Mucosa of descending colon (tissue), 3 donors: Measurements from ENCODE around the gene ABCC11. TPM values are rescaled to one million over a fixed set of nuclear protein-coding genes. Genes with fewer than 3 reads are reported as not detected.
A peak's percentile ranks its signal among the peaks of the same experiment; 100 is the strongest.

Experiments
- ATAC-seq: fragments of 200-7000 bp; cut with Tn5 transposase; one replicate; pipeline ENCODE4 v1.9.1; 2020; ENCODE audit warnings: mild to moderate bottlenecking, moderate library complexity
- DNase-seq, 3 donors: peaks; one replicate each; pipeline ENCODE4 v3.0.0-alpha.2; 2020
- H3K36me3 ChIP-seq: fragments of 200-600 bp; one replicate; pipeline ENCODE4 v1.8.0; 2021; ENCODE audit warnings: low read depth, mild to moderate bottlenecking
- H3K4me1 ChIP-seq: fragments of 200-600 bp; one replicate; pipeline ENCODE4 v1.8.0; 2021; ENCODE audit warnings: low read depth, mild to moderate bottlenecking
- H3K4me3 ChIP-seq: fragments of 200-600 bp; one replicate; pipeline ENCODE4 v1.8.0; 2021; ENCODE audit warnings: mild to moderate bottlenecking
- H3K9me3 ChIP-seq: fragments of 200-600 bp; one replicate; pipeline ENCODE4 v1.8.0; 2021; ENCODE audit warnings: mild to moderate bottlenecking
- CTCF ChIP-seq: fragments of 200-600 bp; IDR thresholded peaks from one replicate; pipeline ENCODE4 v1.8.0; 2022; ENCODE audit warnings: antibody characterized with exemption, mild to moderate bottlenecking
- intact Hi-C, 2 donors: fragments of 100-400 bp; cut with DNase I in 1 of 2; cut with micrococcal nuclease in 1 of 2; formaldehyde crosslinking; loops; one replicate each; pipeline versions ENCODE4 v1.11.0 to v1.11.1; 2022; cut with DNase I, micrococcal nuclease
- total RNA-seq, 3 donors: library from RNA; stranded (reverse); fragmentation: NEBNext Ultra II Directional in 2 of 3; extraction: Animal tissue kit (Norgen Biotek cat#: 25700) in 2 of 3; gene quantifications; one replicate each; pipeline versions ENCODE4 v1.2.1 to v1.2.4, GENCODE V29; 2021 to 2023
- donor health status: DM: no; HTN: no; CAD: no; lungs with moderate emphysema.
- donor health status: DM: no; HTN: no; CAD: no.
- donor health status: DM: no; HTN: yes; CAD: no.

ABCC11 gene
- total RNA-seq, 3 donors from 2014 or later, result 0.32 to 0.35 (median 0.34) TPM

- DNase-seq, result no peak
- Histone ChIP-seq H3K4me1 (no peaks in the 10 kb centered on the region), H3K36me3 (no peaks in the 10 kb centered on the region), H3K4me3 (no peak overlapping the region), H3K9me3 (no peaks in the 10 kb centered on the region)
- no peak for ATAC-seq
- intact Hi-C loops, result loop anchor here in 1 of 2 donors (5.0 kb wide), 1 partner anchor 1016 kb away; the partner anchor contains the start of gene NETO2
- TF ChIP-seq CTCF, result no peak
Measured at GRCh38 chr16:48158296-48158695, 89.0 kb downstream of the ABCC11 start.

- Histone ChIP-seq H3K4me3 (no peak overlapping the region), H3K4me1 (no peaks in the 10 kb centered on the region), H3K36me3 (no peaks in the 10 kb centered on the region), H3K9me3 (no peaks in the 10 kb centered on the region)
- intact Hi-C loops, result loop anchor here in 1 of 2 donors (5.0 kb wide), 1 partner anchor 1015 kb away; the partner anchor contains the start of gene NETO2
- ATAC-seq, result no peak
- no peak for DNase-seq
- no peak for TF ChIP-seq CTCF
Measured at GRCh38 chr16:48157794-48158193, 89.5 kb downstream of the ABCC11 start.

- intact Hi-C loops, result loop anchor here in 1 of 2 donors (5.0 kb wide), 1 partner anchor 1015 kb away; the partner anchor contains the start of gene NETO2
- Histone ChIP-seq H3K36me3 (no peaks in the 10 kb centered on the region), H3K9me3 (no peaks in the 10 kb centered on the region), H3K4me1 (no peaks in the 10 kb centered on the region), H3K4me3 (no peak overlapping the region)
- TF ChIP-seq CTCF, result no peak
- ATAC-seq, result no peak
- no peak for DNase-seq
Measured at GRCh38 chr16:48157302-48157701, 90.0 kb downstream of the ABCC11 start.

GRCh38 chr16:48156790-48157209, 90.5 kb downstream of the ABCC11 start:
- ATAC-seq, result peak; percentile 90
- H3K4me3 ChIP-seq, result no peak overlapping the region
- intact Hi-C loops, result loop anchor here in 1 of 2 donors (5.0 kb wide), 1 partner anchor 1014 kb away; the partner anchor contains the start of gene NETO2
- TF ChIP-seq CTCF, result peak; percentile 84
- peak; percentile 76 to 90 (median 84) for DNase-seq
- H3K36me3 ChIP-seq, result no peaks in the 10 kb centered on the region
- H3K4me1 ChIP-seq, result no peaks in the 10 kb centered on the region
- H3K9me3 ChIP-seq, result no peaks in the 10 kb centered on the region

DNA sequence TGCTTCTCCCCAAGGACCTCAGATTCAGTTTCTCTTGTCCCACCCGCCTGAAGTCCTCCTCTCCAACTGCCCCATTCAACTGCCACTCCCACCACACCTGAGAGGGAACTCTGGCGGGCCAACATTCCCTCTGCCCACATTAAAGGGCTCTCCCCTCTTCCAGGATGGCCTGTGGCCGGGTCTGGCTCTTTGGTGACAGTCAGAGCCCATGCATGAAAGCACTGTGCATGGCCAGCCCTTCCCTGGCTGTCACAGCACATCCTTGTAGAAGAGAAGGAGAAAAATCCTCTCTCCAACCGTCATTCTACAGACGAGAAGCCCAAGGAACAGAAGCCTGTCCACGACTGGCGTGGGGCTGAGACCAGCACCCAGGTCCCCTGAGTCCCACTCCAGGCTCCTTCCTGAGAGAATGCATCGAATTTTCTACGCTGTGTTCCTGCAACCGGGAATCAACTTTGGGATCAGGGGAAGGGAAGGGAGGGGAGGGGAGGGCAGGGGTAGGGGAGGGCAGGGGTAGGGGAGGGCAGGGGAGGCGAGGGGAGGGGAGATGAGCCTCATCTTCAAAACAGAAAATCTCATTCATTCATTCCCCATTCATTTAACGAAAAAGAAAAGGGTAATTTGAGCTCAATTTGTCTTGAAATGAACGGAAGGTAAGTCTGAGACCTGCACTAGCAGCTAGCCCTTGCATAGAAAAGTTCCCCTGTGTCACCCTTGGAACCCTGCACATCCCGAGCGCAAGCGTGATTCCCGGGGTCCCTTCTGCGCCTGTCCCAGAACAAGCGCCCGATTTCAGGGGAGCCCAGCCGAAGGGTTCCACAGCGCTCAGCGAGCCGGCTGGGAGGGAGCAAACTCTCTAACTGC, 91.2 kb downstream of the ABCC11 start, which contains the start of gene ABCC12:
Gene ABCC12 (minus strand): TSS at position 68 of the 864 bp plus-strand sequence. CDS start 9,569 bp downstream, outside the sequence.
- H3K4me3 ChIP-seq, result no peak within 1 kb of the TSS

More for the DNA sequence above, 91.2 kb downstream of the ABCC11 start, which contains the start of gene ABCC12:
- Histone ChIP-seq H3K9me3 (no peaks in the 10 kb centered on the region), H3K36me3 (no peaks in the 10 kb centered on the region), H3K4me1 (no peaks in the 10 kb centered on the region)
- DNase-seq, result no peak
- intact Hi-C loops, result loop anchor here in 1 of 2 donors (5.0 kb wide), 1 partner anchor 1014 kb away; the partner anchor contains the start of gene NETO2
- TF ChIP-seq CTCF, result no peak
- no peak for ATAC-seq
